ENCODE measurements around the gene NRP1. TPM values are rescaled to one million over a fixed set of nuclear protein-coding genes. Genes with fewer than 3 reads are reported as not detected.

The NRP1 gene
- total and polyA plus RNA-seq, 4 donors = 19.2 to 221 (median 82.2) TPM

- Histone ChIP-seq H3K27me3 (ENCODE audit: control insufficient read depth in 1 of 2, insufficient read depth in 2 of 2, low read length in 1 of 2) (no peaks in the 10 kb centered on the region), H3K9me3 (ENCODE audit: control insufficient read depth, low read length) (no peaks in the 10 kb centered on the region), H3K4me1 (ENCODE audit: control insufficient read depth in 1 of 2, insufficient read depth in 2 of 2, low read length in 2 of 2) (no peaks in the 10 kb centered on the region), H3K27ac (ENCODE audit: low read depth in 1 of 2, low read length in 2 of 2) (no peak overlapping the region), H3K36me3 (ENCODE audit: control insufficient read depth in 1 of 2, insufficient read depth in 2 of 2, low read length in 1 of 2) (peaks cover 1 to 6% of the 10 kb centered on the region in 2 donors), H3K4me3 (ENCODE audit: low read length in 2 of 2) (no peak overlapping the region)
- intact Hi-C loops (cut with DNase I) = no loop called here
- no peak for ATAC-seq (ENCODE audit: low FRiP score)
- 62 to 63% methylated on average over 7 of the region's 7 CpGs for WGBS, 2 donors
- no peak for DNase-seq
Observed at GRCh38 chr10:33249659-33250345, 84.7 kb downstream of the NRP1 start.

DNA sequence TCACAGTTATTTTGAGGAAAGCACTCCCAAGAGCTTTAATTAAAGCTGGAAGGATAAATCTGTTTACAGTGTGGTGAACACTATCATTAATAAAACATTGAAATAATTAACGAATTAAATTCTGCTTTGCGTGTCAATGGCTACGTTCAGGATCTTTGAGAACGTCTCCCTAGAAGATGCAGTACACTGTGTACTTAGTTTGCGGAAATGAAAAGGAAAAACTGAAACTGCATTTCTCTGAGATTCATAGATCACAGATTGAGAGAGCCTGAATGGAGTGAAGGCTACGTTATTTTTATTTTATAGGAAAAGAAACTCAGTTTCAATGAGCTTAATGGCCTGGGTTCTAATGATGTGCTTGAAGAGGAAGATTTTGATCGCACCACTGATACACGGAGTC lies 85.3 kb downstream of the NRP1 start:
- DNase-seq (no peak), ATAC-seq (ENCODE audit: low FRiP score) (no peak)
- H3K36me3 ChIP-seq (ENCODE audit: control insufficient read depth in 1 of 2, insufficient read depth in 2 of 2, low read length in 1 of 2) = peaks cover 1 to 6% of the 10 kb centered on the region in 2 donors
- no peaks in the 10 kb centered on the region for H3K4me1 ChIP-seq (ENCODE audit: control insufficient read depth in 1 of 2, insufficient read depth in 2 of 2, low read length in 2 of 2)
- H3K27ac ChIP-seq (ENCODE audit: low read depth in 1 of 2, low read length in 2 of 2) = no peak overlapping the region
- intact Hi-C loops (cut with DNase I) = no loop called here
- H3K9me3 ChIP-seq (ENCODE audit: control insufficient read depth, low read length) = no peaks in the 10 kb centered on the region
- H3K27me3 ChIP-seq (ENCODE audit: control insufficient read depth in 1 of 2, insufficient read depth in 2 of 2, low read length in 1 of 2) = no peaks in the 10 kb centered on the region
- 89 to 91% methylated on average over 8 of the region's 8 CpGs for WGBS, 2 donors
- no peak overlapping the region for H3K4me3 ChIP-seq (ENCODE audit: low read length in 2 of 2)

- WGBS, 2 donors = 60 to 62% methylated on average over 1 of the region's 1 CpG
- Histone ChIP-seq H3K27me3 (ENCODE audit: control insufficient read depth in 1 of 2, insufficient read depth in 2 of 2, low read length in 1 of 2) (no peaks in the 10 kb centered on the region), H3K9me3 (ENCODE audit: control insufficient read depth, low read length) (no peaks in the 10 kb centered on the region), H3K4me1 (ENCODE audit: control insufficient read depth in 1 of 2, insufficient read depth in 2 of 2, low read length in 2 of 2) (no peaks in the 10 kb centered on the region), H3K27ac (ENCODE audit: low read depth in 1 of 2, low read length in 2 of 2) (no peak overlapping the region), H3K36me3 (ENCODE audit: control insufficient read depth in 1 of 2, insufficient read depth in 2 of 2, low read length in 1 of 2) (peaks cover 1 to 2% of the 10 kb centered on the region in 2 donors), H3K4me3 (ENCODE audit: low read length in 2 of 2) (no peak overlapping the region)
- intact Hi-C loops (cut with DNase I) = no loop called here
- DNase-seq (no peak), ATAC-seq (ENCODE audit: low FRiP score) (no peak)
Observed at GRCh38 chr10:33248638-33249037, 85.8 kb downstream of the NRP1 start.

- DNase-seq (no peak), ATAC-seq (ENCODE audit: low FRiP score) (no peak)
- Histone ChIP-seq H3K9me3 (ENCODE audit: control insufficient read depth, low read length) (no peaks in the 10 kb centered on the region), H3K36me3 (ENCODE audit: control insufficient read depth in 1 of 2, insufficient read depth in 2 of 2, low read length in 1 of 2) (peaks cover 0 to 1% of the 10 kb centered on the region in 2 donors), H3K4me3 (ENCODE audit: low read length in 2 of 2) (no peak overlapping the region), H3K4me1 (ENCODE audit: control insufficient read depth in 1 of 2, insufficient read depth in 2 of 2, low read length in 2 of 2) (no peaks in the 10 kb centered on the region), H3K27me3 (ENCODE audit: control insufficient read depth in 1 of 2, insufficient read depth in 2 of 2, low read length in 1 of 2) (no peaks in the 10 kb centered on the region), H3K27ac (ENCODE audit: low read depth in 1 of 2, low read length in 2 of 2) (no peak overlapping the region)
- intact Hi-C loops (cut with DNase I) = no loop called here
- 85 to 86% methylated on average over 11 of the region's 11 CpGs for WGBS, 2 donors
Observed at GRCh38 chr10:33247221-33247922, 87.1 kb downstream of the NRP1 start.

DNA sequence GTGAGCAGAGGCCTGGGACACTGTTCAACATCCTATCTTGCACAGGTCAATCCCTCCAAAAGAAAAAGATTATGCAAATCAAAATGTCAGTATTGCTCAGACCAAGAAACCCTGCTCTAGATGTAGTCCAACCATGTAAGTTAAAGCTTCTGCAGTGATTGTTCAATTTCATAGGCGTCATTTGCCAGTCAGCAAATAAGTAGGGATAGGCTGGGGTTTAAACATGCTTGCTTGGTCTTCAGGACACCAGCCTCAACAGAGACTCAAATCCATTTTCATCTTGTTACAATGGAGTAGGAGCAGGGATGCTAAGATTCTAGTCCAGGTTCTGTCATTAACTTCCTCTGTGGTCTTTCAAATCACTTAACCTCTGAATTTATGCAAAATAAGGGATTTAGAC lies 89.1 kb downstream of the NRP1 start:
- Histone ChIP-seq H3K27ac (ENCODE audit: low read depth in 1 of 2, low read length in 2 of 2) (no peak overlapping the region), H3K27me3 (ENCODE audit: control insufficient read depth in 1 of 2, insufficient read depth in 2 of 2, low read length in 1 of 2) (no peaks in the 10 kb centered on the region), H3K9me3 (ENCODE audit: control insufficient read depth, low read length) (no peaks in the 10 kb centered on the region), H3K4me3 (ENCODE audit: low read length in 2 of 2) (no peak overlapping the region), H3K4me1 (ENCODE audit: control insufficient read depth in 1 of 2, insufficient read depth in 2 of 2, low read length in 2 of 2) (peaks cover 0 to 3% of the 10 kb centered on the region in 2 donors), H3K36me3 (ENCODE audit: control insufficient read depth in 1 of 2, insufficient read depth in 2 of 2, low read length in 1 of 2) (no peaks in the 10 kb centered on the region)
- DNase-seq = no peak
- WGBS, 2 donors = 91 to 93% methylated on average over 1 of the region's 1 CpG
- no peak for ATAC-seq (ENCODE audit: low FRiP score)
- intact Hi-C loops (cut with DNase I) = no loop called here

- Histone ChIP-seq H3K36me3 (ENCODE audit: control insufficient read depth in 1 of 2, insufficient read depth in 2 of 2, low read length in 1 of 2) (no peaks in the 10 kb centered on the region), H3K27ac (ENCODE audit: low read depth in 1 of 2, low read length in 2 of 2) (no peak overlapping the region), H3K9me3 (ENCODE audit: control insufficient read depth, low read length) (no peaks in the 10 kb centered on the region), H3K27me3 (ENCODE audit: control insufficient read depth in 1 of 2, insufficient read depth in 2 of 2, low read length in 1 of 2) (no peaks in the 10 kb centered on the region), H3K4me1 (ENCODE audit: control insufficient read depth in 1 of 2, insufficient read depth in 2 of 2, low read length in 2 of 2) (peaks cover 0 to 3% of the 10 kb centered on the region in 2 donors), H3K4me3 (ENCODE audit: low read length in 2 of 2) (no peak overlapping the region)
- ATAC-seq (ENCODE audit: low FRiP score) (no peak), DNase-seq (no peak)
- intact Hi-C loops (cut with DNase I) = no loop called here
- 80 to 81% methylated on average over 2 of the region's 2 CpGs for WGBS, 2 donors
Observed at GRCh38 chr10:33244354-33244967, 90.0 kb downstream of the NRP1 start.

DNA sequence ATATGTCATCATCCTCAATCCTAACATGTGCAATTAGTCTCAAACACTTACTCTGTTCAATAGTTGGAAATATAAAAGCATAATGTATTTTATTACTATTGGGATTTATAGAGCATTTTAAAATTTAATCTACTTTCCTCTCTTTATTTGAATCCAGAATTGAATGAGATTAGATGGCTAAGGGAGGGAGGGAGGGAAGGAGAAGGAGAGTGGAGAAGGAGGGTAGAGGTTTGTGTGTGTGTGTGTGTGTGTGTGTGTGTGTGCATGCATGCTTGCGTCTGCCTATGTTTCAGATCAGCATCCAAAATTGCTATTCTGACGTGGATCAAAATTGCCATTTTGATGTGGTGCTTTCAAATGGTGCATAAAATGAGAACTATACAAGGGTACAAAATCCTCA lies 90.8 kb downstream of the NRP1 start:
- intact Hi-C loops (cut with DNase I) = no loop called here
- no peak for DNase-seq
- no peak for ATAC-seq (ENCODE audit: low FRiP score)
- Histone ChIP-seq H3K27me3 (ENCODE audit: control insufficient read depth in 1 of 2, insufficient read depth in 2 of 2, low read length in 1 of 2) (no peaks in the 10 kb centered on the region), H3K4me3 (ENCODE audit: low read length in 2 of 2) (no peak overlapping the region), H3K4me1 (ENCODE audit: control insufficient read depth in 1 of 2, insufficient read depth in 2 of 2, low read length in 2 of 2) (peaks cover 0 to 3% of the 10 kb centered on the region in 2 donors), H3K36me3 (ENCODE audit: control insufficient read depth in 1 of 2, insufficient read depth in 2 of 2, low read length in 1 of 2) (no peaks in the 10 kb centered on the region), H3K9me3 (ENCODE audit: control insufficient read depth, low read length) (no peaks in the 10 kb centered on the region), H3K27ac (ENCODE audit: low read depth in 1 of 2, low read length in 2 of 2) (no peak overlapping the region)
- 94 to 95% methylated on average over 2 of the region's 2 CpGs for WGBS, 2 donors

DNA sequence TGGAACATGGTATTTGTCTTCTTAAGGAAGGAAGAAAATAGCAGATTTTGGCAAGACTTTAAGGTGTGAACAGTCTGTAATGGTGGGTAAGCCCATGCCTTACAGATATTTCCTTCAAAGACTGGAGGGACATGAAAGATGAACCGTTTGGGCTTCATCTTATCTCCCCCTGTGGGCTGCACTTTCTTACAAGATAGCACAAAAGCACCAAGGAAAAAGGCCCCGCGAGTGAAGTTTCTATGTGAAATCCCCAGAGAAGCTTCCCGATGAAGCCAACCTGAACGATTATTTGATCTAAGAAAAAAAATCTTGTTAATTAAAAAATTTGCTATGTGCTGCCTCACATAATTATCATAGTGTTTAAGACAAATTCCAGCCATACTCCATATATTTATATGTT lies 91.5 kb downstream of the NRP1 start:
- WGBS, 2 donors = 88 to 89% methylated on average over 5 of the region's 5 CpGs
- H3K36me3 ChIP-seq (ENCODE audit: control insufficient read depth in 1 of 2, insufficient read depth in 2 of 2, low read length in 1 of 2) = no peaks in the 10 kb centered on the region
- intact Hi-C loops (cut with DNase I) = no loop called here

More for the DNA sequence above, 91.5 kb downstream of the NRP1 start:
- no peak overlapping the region for H3K4me3 ChIP-seq (ENCODE audit: low read length in 2 of 2)
- peaks cover 0 to 3% of the 10 kb centered on the region in 2 donors for H3K4me1 ChIP-seq (ENCODE audit: control insufficient read depth in 1 of 2, insufficient read depth in 2 of 2, low read length in 2 of 2)
- no peak for ATAC-seq (ENCODE audit: low FRiP score)
- DNase-seq = no peak
- H3K27me3 ChIP-seq (ENCODE audit: control insufficient read depth in 1 of 2, insufficient read depth in 2 of 2, low read length in 1 of 2) = no peaks in the 10 kb centered on the region
- H3K27ac ChIP-seq (ENCODE audit: low read depth in 1 of 2, low read length in 2 of 2) = no peak overlapping the region
- H3K9me3 ChIP-seq (ENCODE audit: control insufficient read depth, low read length) = no peaks in the 10 kb centered on the region
